ENCODE results near the gene FGF13.

DNA sequence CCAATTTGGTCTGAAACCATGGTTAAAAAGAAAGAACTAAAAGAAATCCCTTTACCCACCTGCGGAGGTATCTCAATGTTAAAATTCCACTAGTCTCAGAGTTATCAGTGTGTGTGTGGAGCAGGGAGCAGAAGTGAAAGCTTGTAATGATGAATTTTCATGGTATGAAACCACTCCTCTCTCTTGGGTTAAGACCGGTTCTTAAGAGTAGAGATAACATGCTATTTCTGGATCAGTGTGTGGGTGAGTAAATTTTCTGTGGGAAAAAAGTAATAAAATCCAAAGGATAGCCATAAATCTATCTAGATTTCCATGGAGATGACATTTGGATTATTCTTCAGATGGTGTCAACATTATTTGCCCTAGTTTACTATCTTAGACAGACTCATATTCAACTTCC is 3.2 kb downstream of the FGF13 start:
- TF ChIP-seq BHLHE40 (IDR thresholded peaks at IDR 0.05; ENCODE audit: borderline replicate concordance) (no peak), ELF4 (IDR thresholded peaks at IDR 0.05) (no peak), SP1 (IDR thresholded peaks at IDR 0.05) (no peak), FOXA1 (IDR thresholded peaks at IDR 0.05) (no peak), TARDBP (IDR thresholded peaks at IDR 0.05) (no peak), PKNOX1 (IDR thresholded peaks at IDR 0.05) (no peak), FOXM1 (IDR thresholded peaks at IDR 0.05; ENCODE audit: borderline replicate concordance) (no peak), ARNT (IDR thresholded peaks at IDR 0.05) (no peak), SUZ12 (IDR thresholded peaks at IDR 0.05) (no peak), ZNF384 (IDR thresholded peaks at IDR 0.05) (no peak), L3MBTL2 (conservative IDR thresholded peaks at IDR 0.05) (no peak)

Measured in HEK293T (cell line).